Motor neuron (in vitro differentiated cells): Measurements from ENCODE around the gene FAM13A. TPM values are rescaled to one million over a fixed set of nuclear protein-coding genes. Genes with fewer than 3 reads are reported as not detected.
A peak's percentile ranks its signal among the peaks of the same experiment; 100 is the strongest.

Source experiments
- ATAC-seq, 8 experiments: fragments of 200-7000 bp; cut with Tn5 transposase; replicated peaks in 6 of 8; 2 replicates each; pipeline ENCODE4 v1.8.0; 2021; ENCODE audit warnings: mild to moderate bottlenecking in 8 of 8, moderate library complexity in 8 of 8
- H3K27ac ChIP-seq, 2 donors: fragments of 250-450 bp; sonication (Bioruptor Pico); 2 replicates each; pipeline ENCODE4 v1.9.0; 2021; ENCODE audit warnings: antibody characterized with exemption in 2 of 2, mild to moderate bottlenecking in 2 of 2, moderate library complexity in 1 of 2
- H3K4me1 ChIP-seq, 2 donors: fragments of 250-450 bp; sonication (Bioruptor Pico); replicated peaks in 1 of 2; 2 replicates each; pipeline ENCODE4 v1.6.1; 2021; ENCODE audit warnings: antibody characterized with exemption in 2 of 2, mild to moderate bottlenecking in 2 of 2, moderate library complexity in 1 of 2
- H3K4me3 ChIP-seq, 5 donors: fragments of 250-450 bp; sonication (Bioruptor Pico); 2 replicates each; pipeline ENCODE4 v1.9.0; 2021; ENCODE audit warnings: antibody characterized with exemption in 5 of 5, mild to moderate bottlenecking in 5 of 5, moderate library complexity in 4 of 5
- WGBS, 10 experiments: fragments of 450-650 bp; shearing (Covaris generic); methylation state at CpG; one replicate each; pipeline ENCODE4 v1.0.0; 2022; 5-methylcytosine and 5-hydroxymethylcytosine counted together
- in situ Hi-C, 9 experiments: fragments of 400-800 bp; cut with MboI; loops; one replicate each; pipeline ENCODE4 v1.15.0; 2021; ENCODE audit warnings: low sequenced_read_pairs in 9 of 9, low pct_unique_long_range_greater_than_20kb in 2 of 9; ENCODE audit not compliant: unreplicated experiment in 9 of 9
- total RNA-seq, 8 experiments: library from RNA; unstranded; fragments of 300-600 nt; gene quantifications; 2 replicates each; pipeline versions ENCODE4 v1.2.3 to v1.2.4, GENCODE V29; 2022

Gene FAM13A
- total RNA-seq, 8 experiments from 2014 or later = 8.0 to 52.2 (median 16.1) TPM

GRCh38 chr4:88745175-88745574 lies 311.8 kb downstream of the FAM13A start:
- Histone ChIP-seq H3K27ac (peak overlapping the region in 1 of 2 donors; percentile 30), H3K4me3 (no peak overlapping the region), H3K4me1 (no peaks in the 10 kb centered on the region)
- ATAC-seq = no peak
- 80 to 86% (median 83%) methylated on average over 1 of the region's 1 CpG; no CpG with 5 or more reads in 7 of the 10 experiments for WGBS, 10 experiments
- in situ Hi-C loops = no loop called here

- Histone ChIP-seq H3K4me3 (no peak overlapping the region), H3K4me1 (no peaks in the 10 kb centered on the region), H3K27ac (no peak overlapping the region)
- WGBS, 10 experiments = 78 to 100% (median 95%) methylated on average over 1 to 3 of the region's 3 CpGs; no CpG with 5 or more reads in 3 of the 10 experiments
- in situ Hi-C loops = no loop called here
- no peak for ATAC-seq
Measured at GRCh38 chr4:88744609-88745008, 312.4 kb downstream of the FAM13A start.

- ATAC-seq = no peak
- Histone ChIP-seq H3K4me3 (no peak overlapping the region), H3K27ac (no peak overlapping the region), H3K4me1 (no peaks in the 10 kb centered on the region)
- WGBS, 10 experiments = 76 to 100% (median 98%) methylated on average over 1 to 3 of the region's 3 CpGs; no CpG with 5 or more reads in 2 of the 10 experiments
- in situ Hi-C loops = no loop called here
Measured at GRCh38 chr4:88743696-88744095, 313.3 kb downstream of the FAM13A start.

- H3K27ac ChIP-seq = no peak overlapping the region
- 42 to 89% (median 79%) methylated on average over 1 to 2 of the region's 2 CpGs; no CpG with 5 or more reads in 1 of the 10 experiments for WGBS, 10 experiments
- ATAC-seq = no peak
Measured at GRCh38 chr4:88742561-88742960, 314.4 kb downstream of the FAM13A start.

GRCh38 chr4:88738180-88738579 lies 318.8 kb downstream of the FAM13A start:
- H3K4me3 ChIP-seq = no peak overlapping the region
- no peaks in the 10 kb centered on the region for H3K4me1 ChIP-seq
- 92 to 100% (median 100%) methylated on average over 1 to 3 of the region's 4 CpGs; no CpG with 5 or more reads in 2 of the 10 experiments for WGBS, 10 experiments
- ATAC-seq = no peak
- in situ Hi-C loops = no loop called here
- no peak overlapping the region for H3K27ac ChIP-seq

More at GRCh38 chr4:88742561-88742960, 314.4 kb downstream of the FAM13A start:
- H3K4me1 ChIP-seq = no peaks in the 10 kb centered on the region
- in situ Hi-C loops = no loop called here
- no peak overlapping the region for H3K4me3 ChIP-seq

GRCh38 chr4:88737307-88737941 lies 319.6 kb downstream of the FAM13A start:
- WGBS, 10 experiments = 44 to 92% (median 80%) methylated on average over 2 to 9 of the region's 14 CpGs; no CpG with 5 or more reads in 1 of the 10 experiments
- H3K27ac ChIP-seq = no peak overlapping the region
- in situ Hi-C loops = no loop called here
- peak in 1 of 8 experiments; percentile 33 for ATAC-seq
- H3K4me1 ChIP-seq = no peaks in the 10 kb centered on the region
- no peak overlapping the region for H3K4me3 ChIP-seq

- no peak overlapping the region for H3K27ac ChIP-seq
- H3K4me3 ChIP-seq = no peak overlapping the region
- no peak for ATAC-seq
- 86 to 100% (median 100%) methylated on average over 1 to 3 of the region's 3 CpGs; no CpG with 5 or more reads in 2 of the 10 experiments for WGBS, 10 experiments
- in situ Hi-C loops = no loop called here
- no peaks in the 10 kb centered on the region for H3K4me1 ChIP-seq
Measured at GRCh38 chr4:88736264-88736663, 320.7 kb downstream of the FAM13A start.

GRCh38 chr4:88735564-88735963 lies 321.4 kb downstream of the FAM13A start:
- in situ Hi-C loops = no loop called here
- WGBS, 10 experiments = 67 to 100% (median 100%) methylated on average over 1 of the region's 1 CpG; no CpG with 5 or more reads in 5 of the 10 experiments
- no peak for ATAC-seq
- H3K4me1 ChIP-seq = no peaks in the 10 kb centered on the region
- H3K27ac ChIP-seq = no peak overlapping the region
- no peak overlapping the region for H3K4me3 ChIP-seq

- 57 to 100% (median 85%) methylated on average over 1 to 3 of the region's 3 CpGs; no CpG with 5 or more reads in 2 of the 10 experiments for WGBS, 10 experiments
- H3K27ac ChIP-seq = no peak overlapping the region
- no peaks in the 10 kb centered on the region for H3K4me1 ChIP-seq
- in situ Hi-C loops = no loop called here
- no peak overlapping the region for H3K4me3 ChIP-seq
- ATAC-seq = peak in 1 of 8 experiments; percentile 30
Measured at GRCh38 chr4:88734403-88734949, 322.5 kb downstream of the FAM13A start.

- no peak overlapping the region for H3K27ac ChIP-seq
- WGBS, 10 experiments = 87 to 97% (median 95%) methylated on average over 2 to 5 of the region's 5 CpGs
- in situ Hi-C loops = no loop called here
- H3K4me1 ChIP-seq = no peaks in the 10 kb centered on the region
- ATAC-seq = no peak
- no peak overlapping the region for H3K4me3 ChIP-seq
Measured at GRCh38 chr4:88732714-88733368, 324.1 kb downstream of the FAM13A start.

- Histone ChIP-seq H3K4me1 (no peaks in the 10 kb centered on the region), H3K4me3 (no peak overlapping the region), H3K27ac (no peak overlapping the region)
- 17 to 100% (median 91%) methylated on average over 1 to 4 of the region's 4 CpGs; no CpG with 5 or more reads in 1 of the 10 experiments for WGBS, 10 experiments
- in situ Hi-C loops = no loop called here
- ATAC-seq = no peak
Measured at GRCh38 chr4:88731381-88731780, 325.6 kb downstream of the FAM13A start.

- H3K27ac ChIP-seq = no peak overlapping the region
- ATAC-seq = no peak
- WGBS, 10 experiments = 96 to 100% (median 100%) methylated on average over 1 to 5 of the region's 5 CpGs; no CpG with 5 or more reads in 3 of the 10 experiments
- in situ Hi-C loops = no loop called here
- H3K4me1 ChIP-seq = no peaks in the 10 kb centered on the region
- no peak overlapping the region for H3K4me3 ChIP-seq
Measured at GRCh38 chr4:88730811-88731210, 326.2 kb downstream of the FAM13A start.

- in situ Hi-C loops = no loop called here
- no peak for ATAC-seq
- Histone ChIP-seq H3K4me1 (no peaks in the 10 kb centered on the region), H3K27ac (no peak overlapping the region), H3K4me3 (no peak overlapping the region)
- 83 to 100% (median 100%) methylated on average over 1 to 6 of the region's 6 CpGs; no CpG with 5 or more reads in 1 of the 10 experiments for WGBS, 10 experiments
Measured at GRCh38 chr4:88729146-88729760, 327.7 kb downstream of the FAM13A start.
